ENCODE measurements around the gene BICC1.

Gene BICC1

DNA sequence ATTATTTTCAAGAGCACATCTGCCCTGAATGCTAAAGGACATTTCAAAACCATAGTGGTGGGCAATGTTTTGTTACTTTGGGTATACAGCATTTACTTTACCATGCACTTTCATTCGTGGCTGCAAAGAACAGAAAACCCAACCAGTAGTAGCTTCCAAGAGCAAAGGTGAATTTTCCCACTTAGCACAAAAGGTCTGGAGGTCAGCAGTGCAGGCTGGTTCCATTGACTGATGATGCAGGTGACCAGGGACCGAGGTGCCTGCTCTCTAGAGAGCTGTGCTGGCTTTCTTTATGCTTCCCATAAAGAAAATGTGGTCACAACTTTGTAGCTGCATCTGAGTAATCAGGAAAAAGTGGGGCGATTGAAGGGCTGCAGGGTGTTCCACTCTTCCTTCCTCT is 240.0 kb downstream of the BICC1 start:
- no peak for DNase-seq (ENCODE audit: low read depth)

- DNase-seq (ENCODE audit: low read depth) = no peak
These were observed 240.8 kb downstream of the BICC1 start for GRCh38 chr10:58753425-58753824.

GRCh38 chr10:58754469-58755339 is 242.0 kb downstream of the BICC1 start:
- no peak for DNase-seq (ENCODE audit: low read depth)

DNA sequence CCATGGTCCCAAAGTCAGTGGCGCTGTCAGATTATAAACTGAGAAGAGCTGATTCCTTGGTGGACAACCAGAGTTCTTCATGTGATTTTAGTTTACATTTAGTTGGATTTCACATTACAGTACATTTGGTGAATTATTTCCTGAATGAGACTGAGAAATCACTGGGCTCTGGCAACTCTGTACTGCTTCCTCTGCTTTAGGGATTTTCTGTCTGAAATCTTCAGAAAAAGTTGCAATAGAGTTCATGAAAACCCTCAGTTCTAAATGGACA is 242.6 kb downstream of the BICC1 start:
- DNase-seq (ENCODE audit: low read depth) = no peak

DNA sequence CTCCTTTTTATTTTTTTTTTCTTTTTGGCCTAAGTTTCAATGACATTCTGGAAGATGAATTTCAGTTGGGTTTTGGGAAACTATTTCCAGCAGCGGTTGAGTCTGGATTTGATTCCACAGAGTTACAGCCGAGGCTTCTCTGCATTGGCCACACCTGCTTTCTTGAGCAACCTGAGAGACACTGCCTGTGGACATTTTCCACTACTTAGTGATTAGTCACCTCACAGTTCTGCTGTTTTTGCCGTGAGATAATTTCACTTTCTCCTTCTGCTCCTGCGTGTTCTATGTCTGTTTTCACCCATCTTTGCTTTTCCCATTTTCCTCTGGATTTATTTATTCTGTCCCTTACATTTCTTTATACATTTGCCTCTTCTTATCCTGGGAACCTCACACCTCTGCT is 243.0 kb downstream of the BICC1 start:
- DNase-seq (ENCODE audit: low read depth) = no peak

- no peak for DNase-seq (ENCODE audit: low read depth)
These were observed 243.6 kb downstream of the BICC1 start for GRCh38 chr10:58756130-58756719.

DNA sequence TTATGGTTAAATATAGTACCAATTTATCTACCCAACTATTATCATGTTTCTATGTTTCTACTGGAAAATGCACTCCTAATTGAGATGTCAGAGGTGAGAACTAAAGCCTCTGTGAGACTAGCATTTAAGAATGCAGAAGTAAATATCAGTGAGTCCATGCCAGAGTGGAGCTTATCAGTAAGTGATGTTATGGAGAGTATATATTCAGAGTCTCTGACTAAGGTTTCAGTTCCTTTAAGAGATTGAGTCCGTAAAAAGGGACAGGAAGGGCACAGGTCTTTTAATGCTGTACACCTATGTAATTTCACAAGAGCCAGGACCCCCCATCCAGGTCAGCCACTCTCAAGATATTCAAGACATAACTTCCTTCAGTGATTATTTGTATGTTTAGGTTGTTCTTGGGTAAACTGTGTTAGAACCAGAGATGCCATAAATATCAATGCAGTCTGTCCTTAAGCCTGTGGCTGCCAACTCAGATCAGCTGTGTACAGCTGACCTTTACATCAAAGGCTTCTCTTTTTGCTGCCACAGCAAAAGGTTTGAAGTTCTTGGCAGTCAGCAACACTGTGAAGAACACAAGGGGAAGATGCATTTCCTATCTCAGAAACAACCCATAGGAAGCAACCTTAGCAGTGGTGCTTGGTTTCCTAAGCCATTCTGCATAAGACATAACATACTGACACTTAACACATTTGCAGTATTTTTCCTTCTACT is 244.8 kb downstream of the BICC1 start:
- DNase-seq (ENCODE audit: low read depth) = no peak

DNA sequence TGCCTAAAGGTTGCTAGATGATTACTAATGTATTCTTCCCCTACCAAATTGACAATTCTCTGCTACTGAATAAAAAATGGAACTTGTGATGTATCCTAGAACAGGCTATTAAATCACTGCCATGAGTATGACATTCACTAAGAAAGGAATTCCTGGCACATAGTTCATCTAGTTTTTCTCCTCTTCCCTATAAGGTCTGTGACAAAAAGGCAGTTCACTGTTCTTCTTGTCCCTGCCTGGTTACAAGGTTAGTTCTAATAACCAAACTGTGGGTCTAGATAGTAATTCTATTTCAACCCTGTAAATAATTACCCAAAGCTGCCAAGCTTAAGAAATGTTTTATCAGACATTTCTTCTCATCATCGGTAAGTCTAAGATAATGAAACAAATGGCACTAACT is 245.6 kb downstream of the BICC1 start:
- DNase-seq (ENCODE audit: low read depth) = no peak

DNA sequence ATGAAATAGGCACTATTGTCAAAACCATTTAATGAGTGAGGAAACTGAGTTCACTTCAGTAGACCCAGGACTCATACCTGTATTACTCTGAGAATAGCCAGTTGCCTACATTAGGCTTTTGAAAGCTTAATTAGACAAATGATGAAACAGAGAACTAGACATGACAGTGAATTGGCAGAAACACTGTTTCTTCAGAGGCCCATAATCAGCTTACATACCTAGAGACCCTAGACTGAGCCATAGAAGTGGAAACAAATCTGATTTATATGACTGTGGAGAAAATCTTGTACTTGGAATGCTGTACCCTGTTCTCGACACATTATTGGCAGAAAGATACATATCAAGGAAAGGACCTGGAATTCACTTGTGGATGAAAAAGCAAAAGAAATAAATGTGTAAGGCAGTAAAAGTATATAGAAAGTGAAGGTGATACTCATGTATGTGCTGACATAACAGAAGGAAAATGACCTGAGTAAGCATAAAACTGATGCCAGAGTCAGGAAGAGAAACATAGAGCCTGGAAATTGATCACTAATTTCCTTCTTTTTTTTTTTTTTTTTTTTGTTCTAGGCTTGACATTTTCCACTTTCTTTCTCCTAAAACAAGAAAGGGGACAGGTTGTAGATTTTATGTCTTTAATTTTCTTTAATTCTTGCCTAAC is 251.5 kb downstream of the BICC1 start:
- no peak for DNase-seq (ENCODE audit: low read depth)

DNA sequence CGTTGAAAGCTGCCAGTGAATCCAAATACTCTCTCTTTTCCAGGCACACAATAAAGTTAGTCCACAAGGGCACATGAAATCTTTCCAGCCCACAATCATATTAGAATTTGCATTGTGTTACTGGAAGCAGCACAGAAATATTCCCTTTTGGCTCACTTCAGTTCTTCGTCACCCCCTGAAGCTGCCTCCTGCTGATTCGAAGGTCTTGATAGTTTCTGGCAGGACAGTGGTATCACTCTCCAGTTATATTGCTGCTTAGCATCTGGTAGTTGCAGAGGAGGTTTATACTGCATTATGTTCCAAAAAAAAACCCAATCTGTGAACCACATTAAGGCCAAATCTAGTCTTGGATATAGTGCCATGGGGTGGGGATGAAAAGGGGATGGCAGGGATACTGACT is 253.2 kb downstream of the BICC1 start:
- no peak for DNase-seq (ENCODE audit: low read depth)

GRCh38 chr10:58767652-58768051 is 255.0 kb downstream of the BICC1 start:
- no peak for DNase-seq (ENCODE audit: low read depth)

DNA sequence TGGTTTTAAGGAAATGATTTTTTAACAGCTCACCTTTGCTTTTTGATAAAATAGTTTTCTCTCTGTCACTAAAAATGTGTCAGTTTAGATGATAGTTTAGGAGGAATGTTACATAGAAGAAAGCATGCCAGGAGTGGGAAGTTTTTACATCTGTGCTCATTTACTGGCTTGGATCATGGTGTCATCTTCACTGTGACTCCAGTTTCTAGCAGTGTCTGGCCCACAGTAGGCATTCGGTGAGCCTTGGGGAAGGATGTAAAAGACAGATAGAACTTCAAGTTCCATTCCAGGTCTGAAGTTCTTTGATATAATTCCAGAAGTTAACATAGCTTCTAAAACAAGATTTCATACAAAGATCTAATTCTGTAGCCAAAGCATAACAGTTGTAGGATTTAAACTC is 259.2 kb downstream of the BICC1 start:
- no peak for DNase-seq (ENCODE audit: low read depth)

DNA sequence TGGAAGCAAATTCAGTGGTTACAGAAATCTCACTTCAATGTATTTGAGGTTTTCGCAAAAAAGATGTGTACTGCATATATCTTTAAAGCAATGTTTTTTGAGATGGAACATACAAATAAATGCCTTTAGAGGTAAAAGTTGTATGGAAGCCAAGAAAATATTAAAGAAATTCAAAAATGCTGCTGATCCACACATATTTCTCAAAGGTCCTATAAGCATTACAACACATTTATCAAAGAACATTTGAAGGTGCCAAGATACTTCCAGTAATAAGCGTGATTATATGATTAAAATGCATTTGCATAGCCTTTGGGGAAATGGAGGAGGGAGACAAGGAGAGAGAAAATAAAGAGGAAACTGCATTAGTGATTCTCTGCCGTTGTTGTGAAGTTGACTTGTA is 260.1 kb downstream of the BICC1 start:
- no peak for DNase-seq (ENCODE audit: low read depth)

GRCh38 chr10:58773341-58773740 is 260.7 kb downstream of the BICC1 start:
- DNase-seq (ENCODE audit: low read depth) = no peak

DNA sequence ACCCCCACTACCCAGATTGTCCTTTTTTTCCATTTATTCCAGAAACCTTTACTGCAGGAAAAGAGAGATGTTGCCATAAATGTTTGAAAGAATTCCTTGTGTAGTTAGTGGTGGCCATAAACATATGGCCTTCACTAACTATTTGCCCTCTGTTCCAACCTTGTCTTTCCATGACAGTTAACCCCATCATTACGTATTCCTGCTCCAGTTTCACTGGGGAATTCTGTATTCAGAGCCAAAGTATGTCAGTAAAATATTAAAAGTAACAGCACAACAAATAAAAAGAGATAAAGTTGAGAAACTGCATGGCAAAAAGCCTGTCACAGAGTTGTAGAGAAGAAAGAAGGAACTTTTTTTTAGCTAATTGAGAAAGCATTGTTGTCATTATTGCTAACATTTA is 261.3 kb downstream of the BICC1 start:
- no peak for DNase-seq (ENCODE audit: low read depth)

GRCh38 chr10:58775960-58776567 is 263.4 kb downstream of the BICC1 start:
- no peak for DNase-seq (ENCODE audit: low read depth)

DNA sequence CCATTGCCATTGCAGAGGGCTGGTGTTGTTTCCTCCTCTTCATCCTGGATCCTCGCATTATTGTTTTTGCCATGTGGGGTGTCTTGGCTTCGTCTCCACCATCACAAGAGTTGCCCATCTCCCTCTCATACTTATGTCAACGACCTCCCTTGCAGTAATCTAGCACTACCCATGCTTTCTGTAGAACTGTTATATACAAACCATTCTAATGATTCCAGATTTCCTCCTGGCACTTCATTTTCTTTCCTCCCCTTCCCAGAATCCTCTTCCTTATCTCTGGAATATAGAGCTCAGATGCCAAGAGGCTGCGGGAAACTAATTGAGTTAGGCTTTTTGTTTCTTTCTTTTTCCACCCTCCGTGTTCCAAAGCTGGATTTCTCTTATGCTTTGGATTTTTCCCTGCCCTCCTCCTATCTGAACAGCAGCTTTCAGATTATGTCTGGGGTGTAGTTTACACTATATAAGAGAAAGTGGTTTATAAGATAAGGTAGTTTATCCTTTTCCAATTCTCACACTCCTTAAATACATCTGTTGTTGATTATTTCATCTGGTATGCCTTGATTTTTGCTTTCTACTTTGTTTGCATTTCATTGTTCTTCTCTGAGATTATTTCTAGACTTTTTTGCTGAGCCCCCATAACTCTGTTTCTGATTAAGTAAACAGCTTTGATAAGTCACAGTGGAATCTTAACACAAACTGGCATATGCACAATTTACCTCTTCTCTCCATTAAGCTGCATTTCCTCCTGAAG is 264.1 kb downstream of the BICC1 start:
- DNase-seq (ENCODE audit: low read depth) = no peak

DNA sequence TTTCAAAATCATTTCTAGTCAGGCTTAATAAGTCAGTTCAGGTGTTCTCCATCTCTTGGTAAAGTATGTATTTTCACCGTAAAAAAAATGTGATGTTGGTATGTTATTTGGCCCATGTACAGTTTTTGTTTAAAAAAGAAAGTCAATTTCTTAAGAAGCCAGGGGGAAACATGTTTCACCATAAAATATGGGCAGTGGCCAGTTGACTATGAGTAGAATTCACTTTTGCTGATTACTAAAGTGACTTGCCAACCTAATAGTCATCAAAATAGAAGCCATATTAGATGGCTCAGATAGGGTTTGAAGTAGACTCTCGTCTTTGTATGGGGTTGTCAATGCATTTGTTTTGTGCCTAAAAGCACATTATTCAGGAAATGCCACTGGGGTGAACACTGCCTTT is 266.3 kb downstream of the BICC1 start:
- no peak for DNase-seq (ENCODE audit: low read depth)

GRCh38 chr10:58779594-58779993 is 266.9 kb downstream of the BICC1 start:
- DNase-seq (ENCODE audit: low read depth) = no peak

DNA sequence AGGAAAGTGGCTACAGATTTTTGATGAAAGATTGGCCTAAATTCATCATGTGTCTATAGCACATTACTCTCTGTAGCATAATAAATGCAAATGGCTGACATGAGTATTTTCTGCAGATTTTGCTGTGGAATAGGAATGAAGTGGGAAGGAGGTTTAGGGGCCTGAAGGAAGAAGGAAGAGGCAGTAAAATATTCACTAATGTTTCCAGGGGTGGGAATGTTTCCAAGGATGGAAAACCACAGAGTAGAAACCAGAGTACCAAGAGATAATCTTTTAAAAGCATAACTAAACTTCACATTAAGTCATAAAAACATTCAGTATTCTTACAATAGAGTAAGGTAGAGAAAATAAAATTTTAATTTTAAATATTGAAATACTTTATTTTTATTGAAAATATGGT is 267.8 kb downstream of the BICC1 start:
- no peak for DNase-seq (ENCODE audit: low read depth)

GRCh38 chr10:58781873-58782488 is 269.3 kb downstream of the BICC1 start:
- no peak for DNase-seq (ENCODE audit: low read depth)
